Bladder microvascular endothelial cell (primary cell): ENCODE data around the gene NIM1K. TPM values are rescaled to one million over a fixed set of nuclear protein-coding genes. Genes with fewer than 3 reads are reported as not detected.

Source experiments
- total RNA-seq: library from RNA; depleted of rRNA; stranded (reverse); fragments of >200 nt; gene quantifications from 2 replicates; pipeline ENCODE4 v1.2.3, GENCODE V29; 2014

NIM1K gene
- total RNA-seq = not detected in 2 replicates

GRCh38 chr5:43191740-43192557 lies at the start of gene NIM1K:
NIM1K (plus strand) TSS chr5:43192225; CDS start chr5:43245776, 53,551 bp downstream.

DNA sequence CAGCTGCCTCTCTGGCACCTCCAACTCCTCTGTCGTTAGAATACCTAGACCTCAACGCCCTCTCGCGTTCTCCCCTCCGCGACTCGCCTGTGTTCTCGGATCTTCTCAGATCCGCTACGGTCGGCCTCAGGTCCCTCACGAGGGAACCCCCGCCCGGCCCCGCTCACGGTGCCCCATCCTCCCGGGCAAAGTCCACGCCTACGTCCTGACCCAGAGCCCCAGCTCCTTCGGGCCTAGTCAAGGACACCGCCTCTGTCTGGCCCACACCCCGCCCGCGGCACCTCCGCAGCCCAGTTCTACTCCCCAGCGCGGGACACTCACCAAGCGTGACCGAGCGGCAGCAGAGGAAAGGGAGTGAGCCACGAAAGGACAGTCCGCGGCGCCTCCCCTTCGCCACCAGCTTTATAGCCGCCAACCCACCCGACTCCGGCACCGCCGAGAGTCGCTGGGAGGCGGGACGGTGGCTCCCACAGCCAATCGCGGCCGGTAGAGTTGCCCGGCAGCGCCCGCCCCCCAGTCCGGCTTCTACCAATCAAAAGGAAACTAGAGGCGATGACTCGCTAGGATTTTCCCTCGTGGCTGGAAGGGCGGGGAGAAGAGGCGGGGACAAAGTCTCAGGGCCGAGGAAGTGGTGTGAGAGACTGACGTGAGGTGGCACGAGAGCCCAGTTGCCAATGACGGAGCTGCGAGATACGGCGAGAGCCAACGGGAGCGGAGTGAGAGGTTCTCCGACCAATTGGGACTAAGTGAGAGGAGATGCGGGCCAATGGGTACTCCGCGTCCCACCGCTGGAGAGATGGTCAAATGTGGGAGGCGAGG lies 121.2 kb downstream of the NIM1K start, which contains the start of gene HMGCS1:
TSS of gene HMGCS1 (minus strand) at position 378 of the 819 bp plus-strand sequence. CDS start 14,447 bp downstream, outside the sequence.

Other genes starting within 250 kb of the NIM1K start
- 3.8 and 13.0 TPM in 2 replicates for gene ANXA2R, start 151.9 kb upstream of the NIM1K start, total RNA-seq
- gene ZNF131, start 71.3 kb upstream of the NIM1K start, total RNA-seq = 19.3 and 33.2 TPM in 2 replicates
- 39.1 and 55.9 TPM in 2 replicates for gene HMGCS1, start 121.2 kb downstream of the NIM1K start, total RNA-seq
- gene CCL28, start 220.2 kb downstream of the NIM1K start, total RNA-seq = 0.81 and 2.0 TPM in 2 replicates